Right cardiac atrium (tissue), 5 donors: Measurements from ENCODE around the gene ATG5. TPM values are rescaled to one million over a fixed set of nuclear protein-coding genes. Genes with fewer than 3 reads are reported as not detected.

Experiments used
- ATAC-seq, 2 donors: fragments of 200-7000 bp; cut with Tn5 transposase; one replicate each; pipeline versions ENCODE4 v1.8.0 to v1.9.1; 2020; ENCODE audit warnings: moderate library complexity in 2 of 2, mild to moderate bottlenecking in 1 of 2
- DNase-seq, 3 donors: peaks; one replicate each; pipeline ENCODE4 v3.0.0-alpha.2; 2020
- H3K27ac ChIP-seq: one replicate; pipeline ENCODE4 v1.5.1; 2013; ENCODE audit warnings: mild to moderate bottlenecking, low read length, control low read depth, moderate library complexity
- H3K27me3 ChIP-seq: one replicate; pipeline ENCODE4 v1.6.1; 2013; ENCODE audit not compliant: control insufficient read depth, insufficient read depth
- H3K4me1 ChIP-seq: one replicate; pipeline ENCODE4 v1.6.1; 2013; ENCODE audit warnings: low read length; ENCODE audit not compliant: control insufficient read depth, insufficient read depth
- H3K4me3 ChIP-seq: one replicate; pipeline ENCODE4 v1.5.1; 2013; ENCODE audit warnings: low read length, control low read depth
- H3K9me3 ChIP-seq: one replicate; pipeline ENCODE4 v1.6.1; 2013; ENCODE audit warnings: low read length; ENCODE audit not compliant: control insufficient read depth
- WGBS: extraction: QIAGEN DNeasy Blood & Tissue Kit; methylation state at CpG from one replicate; pipeline ENCODE4 v1.1.7; 2013; 5-methylcytosine and 5-hydroxymethylcytosine counted together
- intact Hi-C, 4 donors: fragments of 100-400 bp; cut with DNase I; formaldehyde crosslinking; loops; one replicate each; pipeline versions ENCODE4 v1.11.0 to v1.14.0; 2022 to 2023
- polyA plus RNA-seq: library from polyadenylated mRNA; stranded (reverse); fragments of 200-250 nt; gene quantifications from one replicate; pipeline ENCODE4 v1.2.3, GENCODE V29; 2013
- total RNA-seq, 4 donors: library from RNA; stranded (reverse); fragmentation: NEBNext Ultra II Directional; extraction: Animal tissue kit (Norgen Biotek cat#: 25700); gene quantifications; one replicate each; pipeline ENCODE4 v1.2.1, GENCODE V29; 2021
- donor health status: healthy with polysubstance abuse.
- donor health status: DM: no; HTN: yes; CAD: no.
- donor health status: DM: no; HTN: no; CAD: no.
- donor health status: DM: no; HTN: yes; CAD: no; lungs with severe emphysema.
- donor health status: DM: yes; HTN: yes; CAD: no.

ATG5 gene
- total and polyA plus RNA-seq, 5 donors = 11.2 to 21.8 (median 20.0) TPM

DNA sequence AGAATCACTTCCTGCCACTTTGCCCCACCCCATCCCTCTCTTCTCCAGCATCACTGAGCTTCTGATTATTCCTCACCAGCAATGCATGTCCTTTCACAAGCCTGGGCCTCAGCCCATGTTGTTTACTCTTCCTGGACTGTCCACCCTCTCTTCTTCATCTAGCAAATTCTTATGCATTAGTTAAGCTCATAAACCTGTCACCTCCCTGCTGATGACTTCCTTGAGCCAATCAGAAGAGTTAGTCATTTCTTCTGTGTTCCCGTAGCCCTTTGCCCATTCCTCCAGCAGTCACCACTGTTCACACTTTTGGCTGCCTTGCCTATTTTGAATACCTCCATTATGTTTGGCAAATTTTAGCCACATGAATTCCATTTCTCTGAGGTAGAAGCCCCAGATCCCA lies 30.8 kb upstream of the ATG5 start:
- Histone ChIP-seq H3K27me3 (no peaks in the 10 kb centered on the region), H3K4me1 (no peaks in the 10 kb centered on the region), H3K9me3 (no peaks in the 10 kb centered on the region), H3K27ac (no peak overlapping the region), H3K4me3 (no peak overlapping the region)
- intact Hi-C loops = no loop called here
- DNase-seq (no peak), ATAC-seq (no peak)
- WGBS = 83% methylated on average over 1 of the region's 1 CpG

DNA sequence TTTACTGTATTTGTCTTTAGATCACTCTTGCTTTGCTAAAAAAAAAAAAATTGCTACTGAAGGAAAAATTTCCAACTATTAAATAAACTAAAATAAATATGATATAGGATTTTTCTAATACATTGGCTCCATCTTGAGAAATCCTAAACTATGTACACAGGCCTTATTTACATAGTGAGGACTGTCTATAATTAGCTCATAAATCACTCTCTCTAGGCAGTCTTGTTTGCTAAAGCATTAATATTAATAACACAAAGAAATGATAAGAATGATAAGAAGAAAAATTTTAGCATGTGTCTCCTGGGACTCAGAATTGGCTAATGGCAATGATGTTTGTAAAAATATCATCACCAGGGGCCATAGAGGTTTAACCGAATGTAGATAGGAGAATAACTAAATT lies 21.7 kb upstream of the ATG5 start:
- no peak overlapping the region for H3K4me3 ChIP-seq
- no peaks in the 10 kb centered on the region for H3K27me3 ChIP-seq
- H3K4me1 ChIP-seq = no peaks in the 10 kb centered on the region
- ATAC-seq (no peak), DNase-seq (no peak)
- intact Hi-C loops = no loop called here
- no peak overlapping the region for H3K27ac ChIP-seq
- WGBS = 73% methylated on average over 1 of the region's 1 CpG
- H3K9me3 ChIP-seq = no peaks in the 10 kb centered on the region

DNA sequence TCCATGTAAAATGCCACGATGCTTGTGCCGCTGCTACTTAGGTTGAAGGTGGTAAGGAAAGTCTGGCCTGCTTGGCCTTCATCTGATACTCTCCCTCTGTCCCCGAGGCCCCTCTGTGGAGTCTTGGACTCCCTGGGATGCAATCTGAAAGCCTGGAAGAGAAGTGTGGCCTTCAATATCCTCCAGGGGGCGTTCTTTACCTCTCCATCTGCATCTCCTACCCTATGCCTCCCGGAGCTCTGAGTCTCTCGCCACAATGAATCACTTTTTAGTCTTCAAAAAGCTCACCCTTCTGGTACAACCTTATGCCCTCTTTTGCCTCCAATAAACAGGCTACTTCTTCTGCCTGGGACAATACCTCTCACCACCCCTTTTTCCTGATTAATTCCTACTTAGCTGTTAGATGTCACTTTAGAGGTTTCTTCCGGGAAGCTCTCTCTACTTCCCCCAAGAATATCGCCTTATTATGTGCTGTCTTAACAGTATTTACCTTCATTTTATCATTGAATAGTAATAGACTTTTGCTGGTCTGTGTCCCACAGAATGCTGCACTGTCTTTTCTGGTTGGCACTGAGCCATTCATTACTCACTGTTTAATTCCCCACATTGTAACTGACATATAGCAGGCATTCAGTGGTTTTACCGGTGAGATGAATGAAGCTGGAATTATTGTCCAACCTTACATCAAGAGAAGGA lies 13.9 kb upstream of the ATG5 start:
- H3K27me3 ChIP-seq = no peaks in the 10 kb centered on the region

DNA sequence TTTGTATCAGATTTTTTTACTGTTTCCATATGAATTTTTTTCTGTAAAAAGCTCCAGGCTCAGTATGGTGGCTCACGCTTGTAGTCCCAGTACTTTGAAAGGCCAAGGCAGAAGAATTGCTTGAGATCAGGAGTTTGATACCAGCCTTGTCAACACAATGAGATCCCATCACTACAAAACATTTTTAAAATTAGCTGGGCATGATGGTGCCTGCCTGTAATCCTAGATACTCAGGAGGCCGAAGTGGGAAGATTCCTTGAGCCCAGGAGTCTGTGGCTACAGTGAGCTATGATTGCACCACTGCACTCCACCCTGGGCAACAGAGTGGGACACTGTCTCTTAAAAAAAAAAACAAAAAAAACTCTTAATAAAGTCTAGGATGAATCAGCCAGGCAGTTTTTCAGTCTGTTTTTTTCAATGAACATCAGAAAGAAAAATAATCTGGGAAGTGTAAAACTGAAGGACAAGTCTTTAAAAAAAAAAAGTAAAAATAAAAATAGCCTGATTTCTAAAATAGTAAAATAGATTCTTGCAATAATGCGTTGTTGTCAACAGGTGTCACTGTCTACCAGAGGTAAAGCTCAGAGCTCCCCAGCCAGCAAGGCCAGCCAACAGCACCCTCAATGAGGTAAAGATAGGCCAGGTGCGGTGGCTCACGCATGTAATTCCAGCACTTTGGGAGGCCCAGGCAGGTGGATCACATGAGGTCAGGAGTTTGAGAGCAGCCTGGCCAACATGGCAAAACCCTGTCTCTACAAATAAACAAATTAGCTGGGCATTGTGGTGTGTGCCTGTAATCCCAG lies 9.3 kb upstream of the ATG5 start:
- intact Hi-C loops = loop anchor here in 3 of 4 donors (5.0 to 10.0 kb wide), 3 partner anchors 230 to 642 kb away; partner anchors contain the start of gene CD24 (in 1 of the 3)
- Histone ChIP-seq H3K4me1 (no peaks in the 10 kb centered on the region), H3K27me3 (no peaks in the 10 kb centered on the region), H3K9me3 (no peaks in the 10 kb centered on the region), H3K27ac (no peak overlapping the region), H3K4me3 (no peak overlapping the region)
- ATAC-seq (peak; percentile 50 to 57), DNase-seq (peak in 2 of 3 donors; percentile 23 to 49)
- WGBS = 23% methylated on average over 5 of the region's 5 CpGs

More for the DNA sequence above, 13.9 kb upstream of the ATG5 start:
- intact Hi-C loops = loop anchor here in 3 of 4 donors (5.0 to 10.0 kb wide), 3 partner anchors 225 to 638 kb away; partner anchors contain the start of gene CD24 (in 1 of the 3)
- H3K27ac ChIP-seq = no peak overlapping the region
- DNase-seq (peak in 1 of 3 donors; percentile 9), ATAC-seq (peak; percentile 75 to 89)
- H3K9me3 ChIP-seq = no peaks in the 10 kb centered on the region
- no peaks in the 10 kb centered on the region for H3K4me1 ChIP-seq
- WGBS = 15% methylated on average over 9 of the region's 9 CpGs
- no peak overlapping the region for H3K4me3 ChIP-seq

DNA sequence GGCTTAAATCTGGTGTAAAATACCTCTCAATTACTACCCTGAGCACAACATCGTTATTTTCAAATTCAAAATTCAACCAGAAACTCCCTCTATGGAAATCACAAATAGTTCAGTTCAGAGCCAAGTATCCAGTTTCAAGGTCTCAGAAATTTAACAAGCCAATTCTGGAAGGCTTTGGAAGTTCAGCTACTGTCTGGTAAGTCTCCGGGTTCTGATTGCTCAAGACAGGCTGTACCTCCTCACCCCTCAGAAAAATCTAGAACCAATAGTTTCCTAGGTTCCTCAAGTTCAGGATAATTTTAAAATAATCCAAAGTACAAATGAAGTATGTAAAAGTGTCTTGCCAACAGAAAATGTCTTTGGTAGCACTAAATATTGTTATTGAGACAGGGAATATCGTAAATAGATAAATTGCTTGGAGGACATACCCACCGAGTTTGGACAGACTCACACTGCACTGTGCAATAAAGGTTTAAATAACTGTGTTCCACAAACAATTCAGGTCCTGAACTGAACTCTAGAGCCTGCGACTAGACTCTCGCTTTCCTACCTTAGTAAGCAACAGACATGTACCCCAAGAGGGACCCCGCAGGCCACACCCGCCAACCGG lies 729 bp downstream of the ATG5 start:
- ATAC-seq = no peak
- Histone ChIP-seq H3K4me1 (peaks cover 3% of the 10 kb centered on the region), H3K27ac (peak overlapping the region; percentile 74), H3K4me3 (peak overlapping the region; percentile 74), H3K9me3 (no peaks in the 10 kb centered on the region), H3K27me3 (no peaks in the 10 kb centered on the region)
- no peak for DNase-seq
- intact Hi-C loops = no loop called here
- WGBS = 4% methylated on average over 9 of the region's 9 CpGs

DNA sequence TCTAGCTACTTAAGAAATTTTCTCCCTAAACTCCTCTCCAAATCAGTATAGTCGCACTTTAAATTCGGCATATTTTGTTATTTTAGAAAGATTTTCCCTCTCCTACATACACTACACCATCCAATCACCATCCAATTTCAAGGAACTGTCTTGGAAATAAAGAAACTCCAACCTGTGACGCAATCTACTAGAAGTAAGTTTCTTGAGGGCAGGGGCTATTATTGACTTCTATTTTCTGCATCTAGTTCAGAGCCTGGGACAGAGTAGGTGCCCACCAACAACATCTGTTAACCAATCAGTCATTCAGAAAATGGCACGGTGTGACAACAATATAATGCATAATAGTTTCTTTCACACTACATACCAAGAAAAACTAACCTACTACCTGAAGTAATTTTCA lies 3.6 kb downstream of the ATG5 start:
- no peaks in the 10 kb centered on the region for H3K9me3 ChIP-seq
- no peak overlapping the region for H3K27ac ChIP-seq
- ATAC-seq (no peak), DNase-seq (no peak)
- H3K4me3 ChIP-seq = no peak overlapping the region
- peaks cover 3% of the 10 kb centered on the region for H3K4me1 ChIP-seq
- 97% methylated on average over 4 of the region's 4 CpGs for WGBS
- H3K27me3 ChIP-seq = no peaks in the 10 kb centered on the region
- intact Hi-C loops = no loop called here

DNA sequence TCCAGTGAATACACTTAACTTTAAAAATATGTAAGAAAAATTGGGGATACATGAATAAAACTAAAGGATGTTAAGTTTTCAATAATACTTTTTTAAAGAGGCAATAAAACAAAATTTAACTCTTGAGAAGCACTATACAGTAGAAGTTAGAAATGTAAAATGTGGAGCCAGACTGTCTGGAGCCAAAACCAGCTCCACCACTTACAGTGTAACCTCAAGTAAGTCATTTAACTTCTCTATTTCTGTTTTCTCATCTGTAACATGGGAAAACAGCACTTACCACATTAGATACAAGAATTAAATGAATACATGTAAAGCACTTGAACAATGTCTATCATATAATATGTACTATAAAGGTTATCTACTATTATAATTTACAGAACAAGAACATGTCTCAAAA lies 6.7 kb downstream of the ATG5 start:
- DNase-seq (no peak), ATAC-seq (no peak)
- H3K9me3 ChIP-seq = no peaks in the 10 kb centered on the region
- no peak overlapping the region for H3K27ac ChIP-seq
- intact Hi-C loops = no loop called here
- no peaks in the 10 kb centered on the region for H3K27me3 ChIP-seq
- peaks cover 4% of the 10 kb centered on the region for H3K4me1 ChIP-seq
- H3K4me3 ChIP-seq = no peak overlapping the region

DNA sequence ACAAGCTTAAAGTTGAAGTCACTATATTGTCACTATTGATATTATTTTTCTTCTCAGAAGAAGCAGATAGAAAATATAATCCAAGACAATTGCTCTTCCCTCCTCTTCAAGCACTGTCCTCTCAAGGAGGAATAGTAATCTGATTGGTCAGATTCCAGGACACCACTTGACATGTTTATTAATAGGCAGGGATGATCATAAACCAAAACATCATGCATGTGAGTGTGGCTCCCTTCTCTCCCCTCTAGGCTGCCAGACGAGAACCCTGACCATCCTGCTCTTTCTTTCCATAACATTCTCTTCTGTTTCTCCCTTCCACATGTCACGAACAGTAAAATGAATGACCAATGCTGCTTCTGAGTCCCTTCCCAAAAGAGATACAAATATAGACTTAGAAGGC lies 7.5 kb downstream of the ATG5 start:
- no peaks in the 10 kb centered on the region for H3K27me3 ChIP-seq
- no peaks in the 10 kb centered on the region for H3K9me3 ChIP-seq
- no peak for ATAC-seq
- intact Hi-C loops = no loop called here
- H3K27ac ChIP-seq = no peak overlapping the region
- WGBS = 55% methylated on average over 2 of the region's 2 CpGs
- H3K4me1 ChIP-seq = peaks cover 2% of the 10 kb centered on the region
- H3K4me3 ChIP-seq = no peak overlapping the region
- no peak for DNase-seq

DNA sequence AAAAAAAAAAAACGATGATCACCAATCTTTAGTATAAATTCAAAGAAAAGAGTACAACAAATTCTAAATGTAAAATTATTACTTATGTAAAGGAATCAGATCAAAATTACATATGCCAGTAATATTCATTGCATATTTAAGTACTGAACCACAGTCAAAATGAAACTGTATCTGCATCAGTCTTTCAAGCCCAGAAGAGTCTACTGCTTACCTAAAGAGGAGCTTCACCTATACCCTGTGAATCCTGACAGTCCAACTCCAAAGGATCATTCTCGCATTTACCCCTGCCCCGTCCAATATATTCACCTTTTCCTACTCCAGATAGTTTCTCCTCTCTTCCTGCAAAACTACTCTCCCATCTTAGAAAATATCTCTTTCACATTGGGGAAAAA lies 9.2 kb downstream of the ATG5 start:
- no peak for DNase-seq
- Histone ChIP-seq H3K4me3 (no peak overlapping the region), H3K4me1 (peaks cover 2% of the 10 kb centered on the region), H3K27me3 (no peaks in the 10 kb centered on the region), H3K27ac (no peak overlapping the region), H3K9me3 (no peaks in the 10 kb centered on the region)
- intact Hi-C loops = no loop called here
- 91% methylated on average over 3 of the region's 3 CpGs for whole genome bisulfite sequencing
- ATAC-seq = no peak

DNA sequence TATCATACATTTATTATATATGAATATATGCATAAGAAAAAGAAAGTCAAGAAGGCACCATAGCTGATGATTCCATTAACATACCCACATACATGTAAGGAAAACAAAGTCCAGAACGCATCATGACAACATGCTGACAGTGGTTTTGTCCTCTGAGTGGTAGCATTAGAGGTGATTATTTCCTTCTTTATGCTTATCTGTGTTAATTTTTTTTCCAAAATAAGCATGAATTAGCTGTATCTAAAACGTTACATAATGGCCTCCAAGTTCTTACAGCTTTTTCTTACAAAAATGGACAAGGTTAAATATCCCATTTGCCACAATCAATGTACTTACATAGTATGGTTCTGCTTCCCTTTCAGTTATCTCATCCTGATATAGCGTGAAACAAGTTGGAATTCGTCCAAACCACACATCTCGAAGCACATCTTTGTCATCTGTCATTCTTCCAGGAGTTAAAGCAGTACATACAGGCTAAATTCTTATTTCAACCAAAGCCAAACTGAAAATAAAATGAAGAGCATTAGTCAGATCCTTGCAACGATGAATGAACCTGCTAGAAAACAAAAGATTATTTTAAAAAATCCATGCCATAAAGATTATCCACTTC lies 9.7 kb downstream of the ATG5 start:
- no peaks in the 10 kb centered on the region for H3K9me3 ChIP-seq
- H3K4me1 ChIP-seq = peaks cover 2% of the 10 kb centered on the region
- ATAC-seq (no peak), DNase-seq (no peak)
- H3K27ac ChIP-seq = no peak overlapping the region
- intact Hi-C loops = no loop called here
- no peak overlapping the region for H3K4me3 ChIP-seq
- 39% methylated on average over 6 of the region's 6 CpGs for WGBS
- no peaks in the 10 kb centered on the region for H3K27me3 ChIP-seq
